Neural crest cell (in vitro differentiated cells): ENCODE results near the gene EPM2AIP1. TPM values are rescaled to one million over a fixed set of nuclear protein-coding genes. Genes with fewer than 3 reads are reported as not detected.

Source experiments
- DNase-seq: peaks from one replicate; pipeline ENCODE4 v3.0.0; 2021; ENCODE audit warnings: low read depth, mixed read lengths, low spot score
- H3K27ac Mint-ChIP-seq: one replicate; pipeline ENCODE4 v1.8.0; 2021; ENCODE audit warnings: mild to moderate bottlenecking, mixed read lengths; ENCODE audit not compliant: unreplicated experiment
- H3K27me3 Mint-ChIP-seq: 2 replicates; pipeline ENCODE4 v1.8.0; 2021; ENCODE audit warnings: low read depth, mild to moderate bottlenecking, mixed read lengths
- H3K36me3 Mint-ChIP-seq: 2 replicates; pipeline ENCODE4 v1.8.0; 2021; ENCODE audit warnings: low read depth, mild to moderate bottlenecking, mixed read lengths
- H3K4me1 Mint-ChIP-seq: 2 replicates; pipeline ENCODE4 v1.8.0; 2021; ENCODE audit warnings: mixed read lengths
- H3K4me3 Mint-ChIP-seq: one replicate; pipeline ENCODE4 v1.8.0; 2021; ENCODE audit warnings: mild to moderate bottlenecking, mixed read lengths
- H3K9me3 Mint-ChIP-seq: 2 replicates; pipeline ENCODE4 v1.8.0; 2021; ENCODE audit warnings: mixed read lengths
- total RNA-seq: library from RNA; stranded (reverse); gene quantifications from 2 replicates; pipeline ENCODE4 v1.2.1, GENCODE V29; 2021
- TF ChIP-seq, protein P1 (sequence below): fragments of 200-600 bp; sonication (generic); conservative IDR thresholded peaks from 2 replicates; pipeline ENCODE4 v1.5.0; 2021; ENCODE audit warnings: antibody characterized with exemption, mild to moderate bottlenecking

The EPM2AIP1 gene
- total RNA-seq, 1 donor from 2014 or later: 30.1 TPM

DNA sequence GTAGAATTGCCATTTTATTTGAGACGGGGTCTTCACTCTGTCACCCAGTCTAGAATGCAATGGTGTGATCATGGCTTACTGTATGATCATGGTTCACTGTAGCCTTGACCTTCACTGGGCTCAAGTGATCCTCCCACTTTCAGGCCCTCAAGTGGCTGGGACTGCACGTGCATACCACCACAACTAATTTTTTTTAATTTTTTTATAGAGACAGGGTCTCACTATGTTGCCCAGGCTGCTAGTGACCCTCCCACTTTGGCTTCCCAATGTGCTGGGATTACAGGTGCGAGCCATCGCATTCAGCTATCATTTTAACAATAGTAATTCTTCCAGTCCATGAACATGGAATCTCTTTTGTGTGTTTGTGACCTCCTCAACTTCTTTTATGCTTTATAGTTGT is 11.9 kb downstream of the EPM2AIP1 start:
- Mint-ChIP-seq H3K4me1 (no peaks in the 10 kb centered on the region), H3K36me3 (peaks cover 55% of the 10 kb centered on the region), H3K27ac (no peak overlapping the region), H3K4me3 (no peak overlapping the region), H3K9me3 (peaks cover 18% of the 10 kb centered on the region), H3K27me3 (no peaks in the 10 kb centered on the region)
- DNase-seq: no peak
- TF ChIP-seq, protein P1, sequence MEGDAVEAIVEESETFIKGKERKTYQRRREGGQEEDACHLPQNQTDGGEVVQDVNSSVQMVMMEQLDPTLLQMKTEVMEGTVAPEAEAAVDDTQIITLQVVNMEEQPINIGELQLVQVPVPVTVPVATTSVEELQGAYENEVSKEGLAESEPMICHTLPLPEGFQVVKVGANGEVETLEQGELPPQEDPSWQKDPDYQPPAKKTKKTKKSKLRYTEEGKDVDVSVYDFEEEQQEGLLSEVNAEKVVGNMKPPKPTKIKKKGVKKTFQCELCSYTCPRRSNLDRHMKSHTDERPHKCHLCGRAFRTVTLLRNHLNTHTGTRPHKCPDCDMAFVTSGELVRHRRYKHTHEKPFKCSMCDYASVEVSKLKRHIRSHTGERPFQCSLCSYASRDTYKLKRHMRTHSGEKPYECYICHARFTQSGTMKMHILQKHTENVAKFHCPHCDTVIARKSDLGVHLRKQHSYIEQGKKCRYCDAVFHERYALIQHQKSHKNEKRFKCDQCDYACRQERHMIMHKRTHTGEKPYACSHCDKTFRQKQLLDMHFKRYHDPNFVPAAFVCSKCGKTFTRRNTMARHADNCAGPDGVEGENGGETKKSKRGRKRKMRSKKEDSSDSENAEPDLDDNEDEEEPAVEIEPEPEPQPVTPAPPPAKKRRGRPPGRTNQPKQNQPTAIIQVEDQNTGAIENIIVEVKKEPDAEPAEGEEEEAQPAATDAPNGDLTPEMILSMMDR: no peak

DNA sequence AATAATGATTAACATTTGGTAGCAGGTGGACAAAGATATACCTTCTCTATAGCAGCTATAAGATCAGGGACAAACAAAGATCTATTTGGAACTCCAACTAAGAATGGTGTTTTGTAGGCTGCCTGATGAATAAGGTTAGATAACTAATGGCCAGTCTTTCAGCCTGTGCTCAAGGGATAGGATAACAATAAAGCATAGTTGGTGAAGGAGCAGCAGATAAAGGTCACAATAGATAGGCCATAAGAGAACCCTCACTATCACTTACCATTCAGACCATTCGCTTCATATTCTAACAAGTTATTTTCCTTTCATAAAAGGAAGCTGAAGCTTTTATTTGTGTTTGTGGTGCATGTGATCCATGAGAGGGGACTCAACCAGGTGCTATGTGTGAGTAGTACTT is 19.8 kb downstream of the EPM2AIP1 start:
- H3K27me3 Mint-ChIP-seq: no peaks in the 10 kb centered on the region
- H3K9me3 Mint-ChIP-seq: no peaks in the 10 kb centered on the region
- TF ChIP-seq, protein P1: no peak
- no peak overlapping the region for H3K27ac Mint-ChIP-seq
- H3K4me3 Mint-ChIP-seq: no peak overlapping the region
- peaks cover 31% of the 10 kb centered on the region for H3K4me1 Mint-ChIP-seq
- peaks cover 11% of the 10 kb centered on the region for H3K36me3 Mint-ChIP-seq
- no peak for DNase-seq

DNA sequence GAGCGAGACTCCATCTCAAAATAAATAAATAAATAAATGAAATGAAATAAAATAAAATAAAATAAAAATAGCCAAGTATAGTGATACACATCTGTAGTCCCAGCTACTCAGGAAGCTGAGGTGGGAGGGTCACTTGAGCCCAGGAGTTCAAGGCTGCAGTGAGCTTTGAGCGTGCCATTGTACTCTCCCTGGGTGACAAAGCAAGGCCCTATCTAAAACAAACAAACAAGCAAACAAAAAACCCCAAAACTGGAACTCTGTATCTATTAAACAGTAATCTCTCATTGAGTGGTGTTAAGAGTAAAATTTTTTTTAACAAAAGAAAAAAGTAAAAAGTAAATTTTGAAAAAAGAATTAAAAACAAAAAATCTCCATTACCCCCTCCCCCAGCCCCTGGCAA is 20.8 kb downstream of the EPM2AIP1 start:
- H3K27ac Mint-ChIP-seq: no peak overlapping the region
- DNase-seq: no peak
- H3K27me3 Mint-ChIP-seq: no peaks in the 10 kb centered on the region
- peaks cover 34% of the 10 kb centered on the region for H3K4me1 Mint-ChIP-seq
- no peaks in the 10 kb centered on the region for H3K9me3 Mint-ChIP-seq
- H3K4me3 Mint-ChIP-seq: no peak overlapping the region
- TF ChIP-seq, protein P1: no peak
- H3K36me3 Mint-ChIP-seq: peaks cover 11% of the 10 kb centered on the region

DNA sequence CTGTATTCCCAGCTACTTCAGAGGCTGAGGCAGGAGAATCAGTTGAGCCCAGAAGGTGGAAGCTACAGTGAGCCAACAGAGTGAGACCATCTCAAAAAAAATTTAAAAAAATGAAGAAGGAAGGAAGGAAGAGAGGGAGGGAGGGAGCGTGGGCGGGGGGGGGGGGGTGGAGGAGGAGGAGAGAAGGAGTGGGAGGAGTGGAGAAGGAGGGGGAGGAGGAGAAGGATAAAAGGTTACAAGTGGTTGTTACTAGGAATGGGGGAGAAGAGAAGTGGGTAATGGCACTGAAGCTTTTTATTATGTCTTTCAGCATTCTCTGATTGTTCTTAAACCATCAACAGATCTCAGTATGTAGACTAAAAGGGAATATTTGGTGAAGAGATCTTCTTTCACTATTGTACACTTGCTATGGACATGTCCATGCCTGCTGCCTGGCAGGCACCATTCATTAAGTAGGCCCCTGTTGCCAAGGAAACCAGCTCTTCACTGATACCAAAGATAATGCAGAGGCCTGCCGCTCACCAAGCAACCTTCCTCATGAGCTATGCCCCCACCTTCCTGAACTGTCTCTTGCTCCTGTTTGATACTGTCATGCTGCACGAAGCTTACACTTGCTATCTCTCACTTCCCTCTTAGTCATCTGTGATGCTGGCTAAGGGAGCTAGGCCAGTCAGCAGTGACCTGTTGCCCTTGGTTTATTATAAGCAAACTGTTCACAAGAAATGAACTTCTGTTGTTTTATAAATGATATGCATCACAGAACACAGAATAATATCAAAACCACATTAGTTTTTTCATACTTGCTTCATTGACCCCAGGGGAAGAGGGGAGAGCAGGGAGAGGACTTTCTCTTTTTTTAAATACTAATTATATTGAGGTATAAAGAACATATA is 23.1 kb downstream of the EPM2AIP1 start:
- peak; percentile 46 for DNase-seq
- Mint-ChIP-seq H3K27ac (peak overlapping the region; percentile 97), H3K27me3 (no peaks in the 10 kb centered on the region), H3K4me1 (peaks cover 34% of the 10 kb centered on the region), H3K4me3 (peak overlapping the region; percentile 42), H3K36me3 (peaks cover 6% of the 10 kb centered on the region), H3K9me3 (no peaks in the 10 kb centered on the region)
- TF ChIP-seq, protein P1: no peak

DNA sequence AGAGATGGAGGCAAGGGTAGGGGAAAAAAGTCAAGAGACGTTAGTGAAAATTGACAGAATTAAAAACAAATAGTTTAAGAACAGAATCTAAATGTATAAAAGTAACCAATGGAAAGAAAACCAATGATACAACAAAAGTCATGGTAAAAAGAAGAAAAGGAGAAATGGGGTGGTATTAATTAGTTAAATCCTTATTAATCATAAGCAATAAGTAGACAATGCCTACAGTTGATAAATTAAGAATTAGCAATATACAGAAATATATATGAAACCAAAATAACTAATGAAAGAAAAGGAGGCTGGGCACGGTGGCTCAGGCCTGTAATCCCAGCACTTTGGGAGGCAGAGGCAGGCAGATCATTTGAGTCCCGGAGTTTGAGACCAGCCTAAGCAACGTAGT is 23.8 kb downstream of the EPM2AIP1 start:
- DNase-seq: no peak
- Mint-ChIP-seq H3K4me1 (peaks cover 34% of the 10 kb centered on the region), H3K4me3 (peak overlapping the region; percentile 42), H3K27ac (peak overlapping the region; percentile 97), H3K27me3 (no peaks in the 10 kb centered on the region), H3K36me3 (peaks cover 5% of the 10 kb centered on the region), H3K9me3 (no peaks in the 10 kb centered on the region)
- TF ChIP-seq, protein P1: no peak
